Calu3 (cell line): ENCODE results near the gene STYXL2. TPM values are rescaled to one million over a fixed set of nuclear protein-coding genes. Genes with fewer than 3 reads are reported as not detected.

Experiments used
- Bru-seq: library from RNA; stranded (reverse); fragments of 400-500 nt; gene quantifications from one replicate; lab custom pipeline; 2021; lab: Mats Ljungman, UMichigan
- BruChase-seq, 2 experiments: library from RNA; stranded (reverse); fragments of 400-500 nt; gene quantifications; one replicate each; lab custom pipeline; 2021; lab: Mats Ljungman, UMichigan
- BruUV-seq: library from RNA; stranded (reverse); fragments of 400-500 nt; replicated peaks from 2 replicates; lab custom pipeline; 2021; lab: Mats Ljungman, UMichigan
- CTCF ChIA-PET: fragments of 300-600 bp; sonication (Branson Sonifier 250); formaldehyde crosslinking; loops from one replicate; lab custom pipeline; 2022; ENCODE audit warnings: antibody characterized with exemption; lab: Charles Lee
- DNase-seq: peaks from one replicate; pipeline ENCODE4 v3.0.0; 2022
- H3K27ac Mint-ChIP-seq: one replicate; pipeline ENCODE4 v1.8.0; 2022; ENCODE audit warnings: mixed read lengths; ENCODE audit not compliant: unreplicated experiment
- H3K27me3 Mint-ChIP-seq: one replicate; pipeline ENCODE4 v1.8.0; 2022; ENCODE audit warnings: mixed read lengths; ENCODE audit not compliant: unreplicated experiment
- H3K36me3 Mint-ChIP-seq: one replicate; pipeline ENCODE4 v1.8.0; 2022; ENCODE audit warnings: mild to moderate bottlenecking, moderate library complexity, mixed read lengths; ENCODE audit not compliant: insufficient read depth, unreplicated experiment
- H3K4me1 Mint-ChIP-seq: one replicate; pipeline ENCODE4 v1.8.0; 2022; ENCODE audit warnings: mild to moderate bottlenecking, low read depth, mixed read lengths; ENCODE audit not compliant: unreplicated experiment
- H3K4me3 Mint-ChIP-seq: one replicate; pipeline ENCODE4 v1.8.0; 2022; ENCODE audit warnings: mild to moderate bottlenecking, low read depth, moderate library complexity, mixed read lengths; ENCODE audit not compliant: unreplicated experiment
- H3K9me3 Mint-ChIP-seq: one replicate; pipeline ENCODE4 v1.8.0; 2022; ENCODE audit warnings: low read depth, mixed read lengths; ENCODE audit not compliant: unreplicated experiment
- intact Hi-C: fragments of 100-400 bp; cut with micrococcal nuclease; formaldehyde crosslinking; loops from one replicate; pipeline ENCODE4 v1.10.0; 2022; ENCODE audit not compliant: unreplicated experiment
- long read RNA-seq: library from polyadenylated mRNA; stranded (forward); transcript quantifications from one replicate; pipeline ENCODE4 v2.0.0, GENCODE V29; 2022
- total RNA-seq: library from RNA; stranded (reverse); gene quantifications from 2 replicates; pipeline ENCODE4 v1.2.3, GENCODE V29; 2022
- TF ChIP-seq, protein P1 (sequence below): fragments of 200-600 bp; IDR thresholded peaks from one replicate; pipeline ENCODE4 v1.8.0; 2022; ENCODE audit warnings: antibody characterized with exemption; ENCODE audit not compliant: unreplicated experiment

The STYXL2 gene
- total RNA-seq (not detected in 2 replicates), Bru-seq, nascent RNA (not detected), BruChase-seq, experiment 1, labeled RNA remaining after a 6-hour chase (not detected), BruChase-seq, experiment 2, labeled RNA remaining after a 2-hour chase (not detected)
- long read RNA-seq, result 0 reads

DNA sequence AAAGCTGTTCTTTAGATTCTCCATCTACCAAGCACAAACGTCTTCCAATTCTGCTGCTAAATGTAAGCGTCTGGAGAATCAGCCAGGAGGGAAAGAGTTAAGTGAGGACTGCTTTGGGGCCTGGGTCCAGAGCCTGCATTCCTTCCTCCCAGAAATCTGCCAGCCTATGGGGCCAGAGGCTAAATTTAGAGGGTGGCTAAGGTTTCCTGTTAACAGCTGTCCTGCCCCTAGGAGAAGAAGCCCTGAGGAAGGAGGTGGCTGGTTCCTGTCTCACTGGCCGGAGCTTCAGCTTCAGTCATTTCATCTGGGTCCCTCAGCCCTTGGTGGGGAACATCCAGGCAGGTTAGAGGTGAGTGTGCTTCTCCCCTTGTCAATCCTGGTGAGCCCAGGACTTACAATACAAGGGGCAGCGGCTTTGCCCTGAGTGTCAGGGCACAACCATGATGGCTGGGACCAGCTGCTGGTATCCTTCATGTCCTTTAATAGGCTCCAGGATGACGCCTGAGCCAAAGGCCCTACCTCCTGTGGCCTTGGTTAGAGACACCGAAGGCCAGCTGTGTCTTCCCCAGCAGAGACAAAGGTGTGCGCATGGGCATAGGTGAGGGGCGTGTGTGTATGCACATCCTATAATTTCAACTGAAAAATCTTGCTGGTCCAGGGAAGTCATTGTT is at the start of gene STYXL2:
STYXL2 (plus strand) TSS at position 230 of the 671 bp plus-strand sequence. CDS start 775 bp downstream, outside the sequence.
- intact Hi-C loops, result no loop called here
- Mint-ChIP-seq H3K27me3 (no peaks in the 10 kb centered on the region), H3K9me3 (peaks cover 3% of the 10 kb centered on the region), H3K27ac (no peak within 1 kb of the TSS), H3K4me1 (peaks cover 9% of the 10 kb centered on the region), H3K36me3 (no peaks in the 10 kb centered on the region), H3K4me3 (no peak within 1 kb of the TSS)
- CTCF ChIA-PET, result no interaction called here
- no TSS peak for BruUV-seq
- TF ChIP-seq, protein P1, sequence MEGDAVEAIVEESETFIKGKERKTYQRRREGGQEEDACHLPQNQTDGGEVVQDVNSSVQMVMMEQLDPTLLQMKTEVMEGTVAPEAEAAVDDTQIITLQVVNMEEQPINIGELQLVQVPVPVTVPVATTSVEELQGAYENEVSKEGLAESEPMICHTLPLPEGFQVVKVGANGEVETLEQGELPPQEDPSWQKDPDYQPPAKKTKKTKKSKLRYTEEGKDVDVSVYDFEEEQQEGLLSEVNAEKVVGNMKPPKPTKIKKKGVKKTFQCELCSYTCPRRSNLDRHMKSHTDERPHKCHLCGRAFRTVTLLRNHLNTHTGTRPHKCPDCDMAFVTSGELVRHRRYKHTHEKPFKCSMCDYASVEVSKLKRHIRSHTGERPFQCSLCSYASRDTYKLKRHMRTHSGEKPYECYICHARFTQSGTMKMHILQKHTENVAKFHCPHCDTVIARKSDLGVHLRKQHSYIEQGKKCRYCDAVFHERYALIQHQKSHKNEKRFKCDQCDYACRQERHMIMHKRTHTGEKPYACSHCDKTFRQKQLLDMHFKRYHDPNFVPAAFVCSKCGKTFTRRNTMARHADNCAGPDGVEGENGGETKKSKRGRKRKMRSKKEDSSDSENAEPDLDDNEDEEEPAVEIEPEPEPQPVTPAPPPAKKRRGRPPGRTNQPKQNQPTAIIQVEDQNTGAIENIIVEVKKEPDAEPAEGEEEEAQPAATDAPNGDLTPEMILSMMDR, result no peak
- DNase-seq, result no peak

GRCh38 chr1:167051907-167052306 is 42.0 kb upstream of the STYXL2 start:
- intact Hi-C loops, result no loop called here
- no peak overlapping the region for H3K27ac Mint-ChIP-seq
- CTCF ChIA-PET, result interaction anchor here (0.7 to 1.5 kb wide), 2 partner anchors 10 to 77 kb away, joined by 3 to 6 read pairs; no protein-coding TSS in a partner anchor
- DNase-seq, result no peak
- no peaks in the 10 kb centered on the region for H3K27me3 Mint-ChIP-seq
- H3K36me3 Mint-ChIP-seq, result no peaks in the 10 kb centered on the region
- H3K4me1 Mint-ChIP-seq, result no peaks in the 10 kb centered on the region
- TF ChIP-seq, protein P1, result no peak
- no peaks in the 10 kb centered on the region for H3K9me3 Mint-ChIP-seq
- no TSS peak for BruUV-seq
- H3K4me3 Mint-ChIP-seq, result no peak overlapping the region

DNA sequence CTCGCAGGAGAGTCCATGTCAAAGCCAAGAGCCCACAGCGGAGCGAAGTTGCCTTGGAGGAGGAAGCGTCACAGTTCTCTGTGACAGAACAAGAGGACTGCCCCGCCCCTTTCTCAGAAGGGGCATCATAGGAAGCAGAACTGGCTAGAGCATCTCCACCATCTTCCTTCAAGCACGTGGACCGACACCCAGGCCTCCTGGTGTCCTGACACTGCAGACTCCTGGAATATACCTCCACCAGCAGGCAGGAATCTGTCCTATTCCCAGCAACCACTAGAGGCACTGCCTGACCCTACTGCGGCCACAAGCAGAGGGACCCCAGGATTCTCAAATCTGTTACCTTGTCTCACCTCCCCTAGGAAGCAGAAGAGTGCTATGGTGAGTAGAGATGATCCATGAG is 41.5 kb upstream of the STYXL2 start:
- no peaks in the 10 kb centered on the region for H3K9me3 Mint-ChIP-seq
- CTCF ChIA-PET, result interaction anchor here (1.0 kb wide), 1 partner anchor 146 kb away, joined by 3 read pairs; no protein-coding TSS in a partner anchor
- H3K4me1 Mint-ChIP-seq, result no peaks in the 10 kb centered on the region
- no peak overlapping the region for H3K4me3 Mint-ChIP-seq
- H3K36me3 Mint-ChIP-seq, result no peaks in the 10 kb centered on the region
- no TSS peak for BruUV-seq
- intact Hi-C loops, result no loop called here
- no peak for DNase-seq
- H3K27ac Mint-ChIP-seq, result no peak overlapping the region
- TF ChIP-seq, protein P1, result peak; percentile 65
- H3K27me3 Mint-ChIP-seq, result no peaks in the 10 kb centered on the region

GRCh38 chr1:167054531-167054930 is 39.3 kb upstream of the STYXL2 start:
- H3K4me1 Mint-ChIP-seq, result no peaks in the 10 kb centered on the region

More at GRCh38 chr1:167054531-167054930, 39.3 kb upstream of the STYXL2 start:
- no peaks in the 10 kb centered on the region for H3K27me3 Mint-ChIP-seq
- H3K36me3 Mint-ChIP-seq, result no peaks in the 10 kb centered on the region
- no TSS peak for BruUV-seq
- no peaks in the 10 kb centered on the region for H3K9me3 Mint-ChIP-seq
- TF ChIP-seq, protein P1, result no peak
- intact Hi-C loops, result no loop called here
- CTCF ChIA-PET, result interaction anchor here (2.2 kb wide), 1 partner anchor 144 kb away, joined by 11 read pairs; no protein-coding TSS in a partner anchor
- no peak for DNase-seq
- no peak overlapping the region for H3K27ac Mint-ChIP-seq
- H3K4me3 Mint-ChIP-seq, result no peak overlapping the region
